Measurements from ENCODE around the gene PSMD13.

Gene PSMD13

DNA sequence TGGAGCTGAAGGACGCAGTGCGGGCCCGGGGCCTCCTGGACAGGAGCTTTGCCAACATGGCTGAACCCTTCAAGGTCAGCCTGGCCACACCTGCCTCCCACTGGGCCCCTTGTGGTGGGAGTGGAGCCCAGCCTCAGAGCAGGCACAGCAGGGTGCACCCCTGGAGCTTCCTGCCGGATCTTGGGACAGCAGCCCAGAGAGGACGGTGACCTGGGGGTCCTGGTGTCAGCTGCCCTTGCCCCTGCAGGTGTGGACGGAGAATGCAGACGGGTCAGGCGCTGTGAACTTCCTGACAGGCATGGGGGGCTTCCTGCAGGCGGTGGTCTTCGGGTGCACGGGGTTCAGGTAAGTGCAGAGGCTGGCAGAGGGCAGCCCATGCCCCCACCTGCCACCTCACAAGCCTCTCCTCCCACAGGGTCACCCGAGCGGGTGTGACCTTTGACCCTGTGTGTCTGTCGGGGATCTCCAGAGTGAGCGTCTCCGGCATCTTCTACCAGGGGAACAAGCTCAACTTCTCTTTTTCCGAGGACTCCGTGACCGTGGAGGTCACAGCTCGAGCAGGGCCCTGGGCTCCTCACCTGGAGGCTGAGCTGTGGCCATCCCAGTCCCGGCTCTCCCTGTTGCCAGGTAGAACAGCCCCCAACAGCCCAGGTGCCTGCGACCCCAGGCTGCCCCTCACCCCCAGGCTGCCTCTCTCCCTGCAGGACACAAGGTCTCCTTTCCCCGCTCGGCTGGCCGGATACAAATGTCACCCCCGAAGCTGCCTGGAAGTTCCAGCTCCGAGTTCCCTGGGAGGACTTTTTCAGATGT is 57.3 kb downstream of the PSMD13 start:
- Histone ChIP-seq H3K27ac (replicated peaks; ENCODE audit: low read length) (no peak overlapping the region), H4K8ac (ENCODE audit: low read depth, low read length) (peak overlapping the region; percentile 82), H2BK5ac (ENCODE audit: low read length) (no peak overlapping the region), H3K9me3 (replicated peaks in 1 of 2; ENCODE audit: control insufficient read depth in 2 of 2, insufficient read depth in 1 of 2, low read depth in 1 of 2, low read length in 2 of 2) (no peaks in the 10 kb centered on the region), H3K36me3 (replicated peaks in 1 of 2; ENCODE audit: control insufficient read depth in 2 of 2, insufficient read depth in 2 of 2, low read length in 2 of 2) (peaks cover 23 to 31% of the 10 kb centered on the region in 2 donors), H3K23ac (ENCODE audit: low read depth, low read length, poor library complexity) (no peak overlapping the region), H2BK15ac (ENCODE audit: low read length) (no peak overlapping the region), H3K4ac (ENCODE audit: low read length) (no peak overlapping the region), H3K4me3 (ENCODE audit: low read length in 2 of 2) (no peak overlapping the region), H4K91ac (ENCODE audit: low read depth, low read length, poor library complexity) (no peak overlapping the region), H3K4me2 (ENCODE audit: insufficient read depth, low read length, poor library complexity, severe bottlenecking) (no peak overlapping the region), H2AFZ (ENCODE audit: low read length) (no peak overlapping the region), H2AK5ac (ENCODE audit: low read depth, low read length) (no peak overlapping the region), H3K4me1 (ENCODE audit: control insufficient read depth in 2 of 2, insufficient read depth in 1 of 2, low read depth in 1 of 2, low read length in 2 of 2) (peaks cover 10 to 11% of the 10 kb centered on the region in 2 donors), H2BK12ac (ENCODE audit: low read length) (peak overlapping the region; percentile 10), H3K14ac (ENCODE audit: low read length) (no peak overlapping the region), H3K27me3 (ENCODE audit: control insufficient read depth in 3 of 3, insufficient read depth in 3 of 3, low read depth in 1 of 3, low read length in 3 of 3) (no peaks in the 10 kb centered on the region), H2BK120ac (ENCODE audit: low read depth, low read length) (no peak overlapping the region), H3K9ac (ENCODE audit: low read depth, low read length, poor library complexity) (no peak overlapping the region), H3K79me1 (ENCODE audit: low read depth, low read length) (peaks cover 5% of the 10 kb centered on the region), H3K18ac (ENCODE audit: low read length) (no peak overlapping the region)
- no CpG with 5 or more reads among the region's 27 CpGs for WGBS, 2 donors (ENCODE audit: extremely low coverage in 2 of 2, insufficient read length in 2 of 2, insufficient replicate concordance in 1 of 2)
- no peak for DNase-seq (ENCODE audit: low spot score)

DNA sequence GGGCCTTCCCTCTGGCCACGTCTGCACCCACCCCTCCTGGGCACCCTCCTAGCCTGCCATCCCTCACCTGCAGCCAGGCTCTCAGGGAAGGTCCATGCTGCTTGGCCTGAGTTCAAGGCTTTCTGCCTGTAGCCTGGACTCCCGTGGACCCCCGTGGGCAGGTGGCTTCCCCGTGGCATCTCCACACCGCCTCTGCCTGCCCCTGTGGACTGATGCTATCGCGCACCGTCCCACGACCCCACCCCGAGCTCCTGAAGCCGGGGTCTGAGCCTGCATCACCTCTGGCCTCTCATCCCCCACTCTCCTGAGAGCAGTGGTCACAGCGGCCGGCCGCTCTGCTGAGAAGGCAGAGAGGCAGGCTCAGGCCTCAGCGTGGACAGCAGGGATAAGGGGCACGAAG is 58.0 kb downstream of the PSMD13 start:
- Histone ChIP-seq H2BK15ac (ENCODE audit: low read length) (no peak overlapping the region), H3K4ac (ENCODE audit: low read length) (no peak overlapping the region), H3K4me3 (ENCODE audit: low read length in 2 of 2) (no peak overlapping the region), H3K23ac (ENCODE audit: low read depth, low read length, poor library complexity) (peak overlapping the region; percentile 22), H3K9me3 (replicated peaks in 1 of 2; ENCODE audit: control insufficient read depth in 2 of 2, insufficient read depth in 1 of 2, low read depth in 1 of 2, low read length in 2 of 2) (no peaks in the 10 kb centered on the region), H4K8ac (ENCODE audit: low read depth, low read length) (no peak overlapping the region), H3K27ac (replicated peaks; ENCODE audit: low read length) (no peak overlapping the region), H3K4me1 (ENCODE audit: control insufficient read depth in 2 of 2, insufficient read depth in 1 of 2, low read depth in 1 of 2, low read length in 2 of 2) (peaks cover 6% of the 10 kb centered on the region in 2 donors), H2AFZ (ENCODE audit: low read length) (no peak overlapping the region), H3K18ac (ENCODE audit: low read length) (no peak overlapping the region), H2BK12ac (ENCODE audit: low read length) (peak overlapping the region; percentile 73), H3K79me1 (ENCODE audit: low read depth, low read length) (peaks cover 2% of the 10 kb centered on the region), H3K27me3 (ENCODE audit: control insufficient read depth in 3 of 3, insufficient read depth in 3 of 3, low read depth in 1 of 3, low read length in 3 of 3) (no peaks in the 10 kb centered on the region), H2BK120ac (ENCODE audit: low read depth, low read length) (no peak overlapping the region), H2BK5ac (ENCODE audit: low read length) (peak overlapping the region; percentile 35), H3K9ac (ENCODE audit: low read depth, low read length, poor library complexity) (peak overlapping the region; percentile 17), H4K91ac (ENCODE audit: low read depth, low read length, poor library complexity) (no peak overlapping the region), H3K4me2 (ENCODE audit: insufficient read depth, low read length, poor library complexity, severe bottlenecking) (no peak overlapping the region), H2AK5ac (ENCODE audit: low read depth, low read length) (no peak overlapping the region), H3K14ac (ENCODE audit: low read length) (no peak overlapping the region), H3K36me3 (replicated peaks in 1 of 2; ENCODE audit: control insufficient read depth in 2 of 2, insufficient read depth in 2 of 2, low read length in 2 of 2) (peaks cover 23 to 31% of the 10 kb centered on the region in 2 donors)
- DNase-seq (ENCODE audit: low spot score): no peak
- WGBS, 2 donors (ENCODE audit: extremely low coverage in 2 of 2, insufficient read length in 2 of 2, insufficient replicate concordance in 1 of 2): no CpG with 5 or more reads among the region's 16 CpGs

DNA sequence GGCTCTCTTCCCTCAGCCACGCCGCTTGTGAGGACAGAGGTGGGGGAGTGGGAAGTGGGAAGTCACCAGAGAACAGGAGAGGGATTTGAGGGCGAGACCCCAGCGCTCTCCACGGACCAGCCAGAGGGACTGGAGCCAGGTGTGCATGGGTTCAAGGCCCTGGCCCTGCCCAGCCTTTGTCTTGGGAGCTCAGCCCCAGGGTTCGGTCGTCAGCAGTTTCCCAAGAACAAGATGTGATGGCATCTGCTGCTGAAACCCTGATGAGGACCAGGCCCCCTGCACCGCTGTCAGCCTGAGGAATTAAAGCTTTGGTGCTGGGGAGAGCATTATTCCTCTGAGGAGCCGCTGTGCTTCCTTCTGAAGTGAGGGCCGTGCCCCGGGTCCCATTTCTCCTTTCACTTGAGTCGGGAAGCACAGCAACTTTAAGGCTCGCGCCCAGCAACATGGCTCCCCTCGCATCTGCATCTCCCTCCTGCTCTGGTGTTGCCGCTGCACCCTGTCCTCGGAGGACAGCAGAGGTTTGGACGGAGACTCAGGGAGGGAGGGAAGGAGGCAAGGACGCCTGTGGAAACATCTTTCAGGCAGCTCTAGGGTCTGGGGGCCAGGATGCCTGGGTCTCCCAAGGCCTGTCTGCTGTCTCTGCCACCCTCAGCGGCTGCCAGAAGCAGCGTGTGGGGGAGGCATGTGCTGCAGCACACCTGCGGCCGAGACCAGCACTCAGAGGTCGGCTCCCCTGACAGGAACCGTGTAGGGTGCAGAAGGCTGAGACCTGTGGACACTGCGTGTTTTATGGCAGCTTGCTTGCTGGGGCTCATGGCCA is 58.8 kb downstream of the PSMD13 start:
- no peak for DNase-seq (ENCODE audit: low spot score)
- Histone ChIP-seq H2AK5ac (ENCODE audit: low read depth, low read length) (no peak overlapping the region), H4K8ac (ENCODE audit: low read depth, low read length) (peak overlapping the region; percentile 43), H2BK5ac (ENCODE audit: low read length) (peak overlapping the region; percentile 19), H3K79me1 (ENCODE audit: low read depth, low read length) (no peaks in the 10 kb centered on the region), H3K14ac (ENCODE audit: low read length) (peak overlapping the region; percentile 8), H4K91ac (ENCODE audit: low read depth, low read length, poor library complexity) (no peak overlapping the region), H2BK12ac (ENCODE audit: low read length) (peak overlapping the region; percentile 30), H3K23ac (ENCODE audit: low read depth, low read length, poor library complexity) (peak overlapping the region; percentile 60), H3K27ac (replicated peaks; ENCODE audit: low read length) (no peak overlapping the region), H3K4me1 (ENCODE audit: control insufficient read depth in 2 of 2, insufficient read depth in 1 of 2, low read depth in 1 of 2, low read length in 2 of 2) (peaks cover 6 to 9% of the 10 kb centered on the region in 2 donors), H3K36me3 (replicated peaks in 1 of 2; ENCODE audit: control insufficient read depth in 2 of 2, insufficient read depth in 2 of 2, low read length in 2 of 2) (peaks cover 22 to 31% of the 10 kb centered on the region in 2 donors), H3K9me3 (replicated peaks in 1 of 2; ENCODE audit: control insufficient read depth in 2 of 2, insufficient read depth in 1 of 2, low read depth in 1 of 2, low read length in 2 of 2) (no peaks in the 10 kb centered on the region), H2BK120ac (ENCODE audit: low read depth, low read length) (no peak overlapping the region), H3K4ac (ENCODE audit: low read length) (no peak overlapping the region), H3K27me3 (ENCODE audit: control insufficient read depth in 3 of 3, insufficient read depth in 3 of 3, low read depth in 1 of 3, low read length in 3 of 3) (no peaks in the 10 kb centered on the region), H3K4me2 (ENCODE audit: insufficient read depth, low read length, poor library complexity, severe bottlenecking) (no peak overlapping the region), H2BK15ac (ENCODE audit: low read length) (no peak overlapping the region), H2AFZ (ENCODE audit: low read length) (no peak overlapping the region), H3K9ac (ENCODE audit: low read depth, low read length, poor library complexity) (peak overlapping the region; percentile 63), H3K4me3 (ENCODE audit: low read length in 2 of 2) (no peak overlapping the region), H3K18ac (ENCODE audit: low read length) (peak overlapping the region; percentile 28)
- no CpG with 5 or more reads among the region's 26 CpGs for WGBS, 2 donors (ENCODE audit: extremely low coverage in 2 of 2, insufficient read length in 2 of 2, insufficient replicate concordance in 1 of 2)
